Right lobe of liver (tissue), 4 donors: Measurements from ENCODE around the gene FMN2.

Experiments
- POLR2A ChIP-seq: fragments of 450-650 bp; IDR thresholded peaks from one replicate; pipeline ENCODE4 v1.6.1; 2017; ENCODE audit warnings: antibody characterized with exemption, mild to moderate bottlenecking
- TF ChIP-seq, protein P1 (sequence below), 4 donors: fragments of 200-600 bp in 3 of 4; fragments of 450-650 bp in 1 of 4; IDR thresholded peaks; one replicate each; pipeline versions ENCODE4 v1.5.1 to v1.8.0; 2016 to 2022; ENCODE audit warnings: antibody characterized with exemption in 4 of 4, mild to moderate bottlenecking in 2 of 4
- donor health status: DM: no; HTN: no; CAD: no.
- donor health status: DM: no; HTN: no; CAD: no.
- donor health status: DM: no; HTN: yes; CAD: no.

DNA sequence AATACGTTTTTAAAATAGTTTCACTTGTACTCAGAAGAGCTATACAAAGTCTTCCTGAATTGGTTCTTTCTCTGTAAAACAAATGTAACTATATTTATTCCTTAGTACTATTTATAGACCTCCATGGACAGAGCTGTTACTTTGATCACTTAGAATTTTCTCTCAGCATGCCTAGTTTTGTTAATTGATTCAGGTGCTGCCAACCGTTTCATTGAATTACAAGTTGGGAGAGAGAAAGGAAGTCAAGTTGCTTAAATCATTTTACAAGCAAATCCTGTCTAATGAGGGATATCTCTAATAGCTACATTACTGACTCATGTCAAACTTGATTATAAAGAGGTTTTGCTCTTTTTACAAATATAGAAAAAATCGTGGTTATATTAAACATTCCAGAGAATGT lies 241.0 kb downstream of the FMN2 start:
- TF ChIP-seq, protein P1, sequence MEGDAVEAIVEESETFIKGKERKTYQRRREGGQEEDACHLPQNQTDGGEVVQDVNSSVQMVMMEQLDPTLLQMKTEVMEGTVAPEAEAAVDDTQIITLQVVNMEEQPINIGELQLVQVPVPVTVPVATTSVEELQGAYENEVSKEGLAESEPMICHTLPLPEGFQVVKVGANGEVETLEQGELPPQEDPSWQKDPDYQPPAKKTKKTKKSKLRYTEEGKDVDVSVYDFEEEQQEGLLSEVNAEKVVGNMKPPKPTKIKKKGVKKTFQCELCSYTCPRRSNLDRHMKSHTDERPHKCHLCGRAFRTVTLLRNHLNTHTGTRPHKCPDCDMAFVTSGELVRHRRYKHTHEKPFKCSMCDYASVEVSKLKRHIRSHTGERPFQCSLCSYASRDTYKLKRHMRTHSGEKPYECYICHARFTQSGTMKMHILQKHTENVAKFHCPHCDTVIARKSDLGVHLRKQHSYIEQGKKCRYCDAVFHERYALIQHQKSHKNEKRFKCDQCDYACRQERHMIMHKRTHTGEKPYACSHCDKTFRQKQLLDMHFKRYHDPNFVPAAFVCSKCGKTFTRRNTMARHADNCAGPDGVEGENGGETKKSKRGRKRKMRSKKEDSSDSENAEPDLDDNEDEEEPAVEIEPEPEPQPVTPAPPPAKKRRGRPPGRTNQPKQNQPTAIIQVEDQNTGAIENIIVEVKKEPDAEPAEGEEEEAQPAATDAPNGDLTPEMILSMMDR (IDR thresholded peaks at IDR 0.05), result no peak
- no peak for TF ChIP-seq POLR2A
